Calu3 (cell line): ENCODE results near the gene LRP3. TPM values are rescaled to one million over a fixed set of nuclear protein-coding genes. Genes with fewer than 3 reads are reported as not detected.

ENCODE experiments used
- BruUV-seq: library from RNA; stranded (reverse); fragments of 400-500 nt; replicated peaks from 2 replicates; lab custom pipeline; 2021; lab: Mats Ljungman, UMichigan
- CTCF ChIA-PET: fragments of 300-600 bp; sonication (Branson Sonifier 250); formaldehyde crosslinking; loops from one replicate; lab custom pipeline; 2022; ENCODE audit warnings: antibody characterized with exemption; lab: Charles Lee
- DNase-seq: peaks from one replicate; pipeline ENCODE4 v3.0.0; 2022
- H3K27ac Mint-ChIP-seq: one replicate; pipeline ENCODE4 v1.8.0; 2022; ENCODE audit warnings: mixed read lengths; ENCODE audit not compliant: unreplicated experiment
- H3K27me3 Mint-ChIP-seq: one replicate; pipeline ENCODE4 v1.8.0; 2022; ENCODE audit warnings: mixed read lengths; ENCODE audit not compliant: unreplicated experiment
- H3K36me3 Mint-ChIP-seq: one replicate; pipeline ENCODE4 v1.8.0; 2022; ENCODE audit warnings: mild to moderate bottlenecking, moderate library complexity, mixed read lengths; ENCODE audit not compliant: insufficient read depth, unreplicated experiment
- H3K4me1 Mint-ChIP-seq: one replicate; pipeline ENCODE4 v1.8.0; 2022; ENCODE audit warnings: mild to moderate bottlenecking, low read depth, mixed read lengths; ENCODE audit not compliant: unreplicated experiment
- H3K4me3 Mint-ChIP-seq: one replicate; pipeline ENCODE4 v1.8.0; 2022; ENCODE audit warnings: mild to moderate bottlenecking, low read depth, moderate library complexity, mixed read lengths; ENCODE audit not compliant: unreplicated experiment
- H3K9me3 Mint-ChIP-seq: one replicate; pipeline ENCODE4 v1.8.0; 2022; ENCODE audit warnings: low read depth, mixed read lengths; ENCODE audit not compliant: unreplicated experiment
- intact Hi-C: fragments of 100-400 bp; cut with micrococcal nuclease; formaldehyde crosslinking; loops from one replicate; pipeline ENCODE4 v1.10.0; 2022; ENCODE audit not compliant: unreplicated experiment
- total RNA-seq: library from RNA; stranded (reverse); gene quantifications from 2 replicates; pipeline ENCODE4 v1.2.3, GENCODE V29; 2022
- TF ChIP-seq, protein P1 (sequence below): fragments of 200-600 bp; IDR thresholded peaks from one replicate; pipeline ENCODE4 v1.8.0; 2022; ENCODE audit warnings: antibody characterized with exemption; ENCODE audit not compliant: unreplicated experiment

Gene LRP3
- total RNA-seq, 1 experiment from 2014 or later: 0.59 TPM

DNA sequence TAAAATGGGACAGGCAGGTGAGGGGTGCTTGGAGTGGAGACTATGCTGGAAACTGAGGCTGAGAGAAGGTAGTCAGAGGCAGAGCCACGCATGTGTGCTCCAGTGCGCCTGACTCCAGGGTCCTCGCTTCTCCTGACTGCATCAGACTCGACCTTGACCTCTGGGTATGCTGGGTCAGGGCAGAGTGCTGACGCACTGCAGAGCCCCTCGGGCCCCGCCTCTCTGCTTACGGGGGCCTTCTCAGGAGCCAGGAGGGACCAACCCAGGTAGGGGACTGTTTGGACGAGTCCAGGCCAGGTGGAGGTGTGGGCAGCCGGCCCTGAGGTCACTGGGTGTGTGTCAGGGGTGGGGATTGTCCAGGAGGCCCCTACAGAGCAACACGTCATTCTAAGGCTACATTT, 54.4 kb downstream of the LRP3 start:
- CTCF ChIA-PET: no interaction called here
- DNase-seq: no peak
- Mint-ChIP-seq H3K4me3 (no peak overlapping the region), H3K9me3 (no peaks in the 10 kb centered on the region), H3K36me3 (no peaks in the 10 kb centered on the region), H3K27ac (no peak overlapping the region), H3K27me3 (peaks cover 13% of the 10 kb centered on the region), H3K4me1 (no peaks in the 10 kb centered on the region)
- TF ChIP-seq, protein P1, sequence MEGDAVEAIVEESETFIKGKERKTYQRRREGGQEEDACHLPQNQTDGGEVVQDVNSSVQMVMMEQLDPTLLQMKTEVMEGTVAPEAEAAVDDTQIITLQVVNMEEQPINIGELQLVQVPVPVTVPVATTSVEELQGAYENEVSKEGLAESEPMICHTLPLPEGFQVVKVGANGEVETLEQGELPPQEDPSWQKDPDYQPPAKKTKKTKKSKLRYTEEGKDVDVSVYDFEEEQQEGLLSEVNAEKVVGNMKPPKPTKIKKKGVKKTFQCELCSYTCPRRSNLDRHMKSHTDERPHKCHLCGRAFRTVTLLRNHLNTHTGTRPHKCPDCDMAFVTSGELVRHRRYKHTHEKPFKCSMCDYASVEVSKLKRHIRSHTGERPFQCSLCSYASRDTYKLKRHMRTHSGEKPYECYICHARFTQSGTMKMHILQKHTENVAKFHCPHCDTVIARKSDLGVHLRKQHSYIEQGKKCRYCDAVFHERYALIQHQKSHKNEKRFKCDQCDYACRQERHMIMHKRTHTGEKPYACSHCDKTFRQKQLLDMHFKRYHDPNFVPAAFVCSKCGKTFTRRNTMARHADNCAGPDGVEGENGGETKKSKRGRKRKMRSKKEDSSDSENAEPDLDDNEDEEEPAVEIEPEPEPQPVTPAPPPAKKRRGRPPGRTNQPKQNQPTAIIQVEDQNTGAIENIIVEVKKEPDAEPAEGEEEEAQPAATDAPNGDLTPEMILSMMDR: no peak
- intact Hi-C loops: no loop called here
- BruUV-seq: no TSS peak

DNA sequence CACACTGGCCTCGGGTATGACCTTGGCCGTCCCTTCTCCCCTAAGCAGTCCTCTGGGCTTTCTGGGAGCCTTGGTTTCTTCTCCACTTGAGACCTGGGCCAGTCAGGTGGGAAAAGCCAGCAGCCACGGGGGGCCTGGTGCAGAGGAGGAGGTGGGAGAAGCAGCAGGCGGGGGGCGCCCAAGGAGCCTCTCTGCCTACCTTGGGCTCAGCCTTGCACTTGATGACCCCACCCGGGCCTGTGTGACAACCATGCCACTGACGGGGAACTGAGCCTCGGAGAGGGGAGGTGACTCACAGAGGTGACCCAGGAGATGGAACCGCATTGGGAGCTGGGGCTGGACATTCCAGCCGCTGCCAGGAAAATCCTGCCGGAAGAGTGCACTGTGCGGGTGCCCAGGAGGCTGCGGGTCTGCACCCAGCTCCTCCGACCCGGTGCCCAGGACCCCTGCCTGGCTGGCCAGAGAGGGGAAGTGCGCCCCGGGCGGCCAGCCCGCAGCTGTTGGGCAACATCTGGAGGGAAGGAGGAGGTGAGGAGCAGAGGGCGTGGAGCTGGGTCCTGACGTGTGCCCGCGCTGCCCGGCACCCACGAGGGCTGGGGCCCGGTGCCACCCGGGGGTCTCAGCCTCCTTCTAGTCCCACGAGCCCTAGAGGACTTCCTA, 55.0 kb downstream of the LRP3 start:
- no peak overlapping the region for H3K4me3 Mint-ChIP-seq
- BruUV-seq: no TSS peak
- H3K4me1 Mint-ChIP-seq: no peaks in the 10 kb centered on the region
- H3K9me3 Mint-ChIP-seq: no peaks in the 10 kb centered on the region
- TF ChIP-seq, protein P1: no peak
- intact Hi-C loops: no loop called here
- peak; percentile 50 for DNase-seq
- no peaks in the 10 kb centered on the region for H3K36me3 Mint-ChIP-seq
- CTCF ChIA-PET: interaction anchor here (1.0 kb wide), 1 partner anchor 9 kb away, joined by 7 read pairs; no protein-coding TSS in a partner anchor
- H3K27me3 Mint-ChIP-seq: peaks cover 7% of the 10 kb centered on the region
- no peak overlapping the region for H3K27ac Mint-ChIP-seq

DNA sequence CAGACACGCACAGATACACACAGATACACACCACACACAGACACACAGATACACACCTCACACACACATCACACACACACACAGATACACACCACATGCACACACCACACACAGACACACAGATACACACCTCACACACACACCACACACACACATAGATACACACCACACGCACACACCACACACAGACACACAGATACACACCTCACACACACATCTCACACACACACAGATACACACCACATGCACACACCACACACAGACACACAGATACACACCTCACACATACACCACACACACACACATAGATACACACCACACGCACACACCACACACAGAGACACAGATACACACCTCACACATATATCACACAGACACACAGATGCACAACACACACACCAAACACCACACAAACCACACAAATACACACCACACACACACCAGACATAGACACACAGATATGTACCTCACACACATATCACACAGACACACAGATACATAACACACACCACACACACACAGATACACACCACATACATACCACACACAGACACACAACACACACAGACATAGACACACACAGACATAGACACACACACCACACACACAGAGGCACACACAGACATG, 55.7 kb downstream of the LRP3 start:
- Mint-ChIP-seq H3K27ac (no peak overlapping the region), H3K36me3 (no peaks in the 10 kb centered on the region), H3K9me3 (no peaks in the 10 kb centered on the region), H3K4me1 (no peaks in the 10 kb centered on the region), H3K27me3 (peaks cover 4% of the 10 kb centered on the region), H3K4me3 (no peak overlapping the region)
- no peak for DNase-seq
- intact Hi-C loops: no loop called here
- CTCF ChIA-PET: interaction anchor here (1.0 kb wide), 1 partner anchor 10 kb away, joined by 7 read pairs; no protein-coding TSS in a partner anchor
- no TSS peak for BruUV-seq
- TF ChIP-seq, protein P1: no peak

DNA sequence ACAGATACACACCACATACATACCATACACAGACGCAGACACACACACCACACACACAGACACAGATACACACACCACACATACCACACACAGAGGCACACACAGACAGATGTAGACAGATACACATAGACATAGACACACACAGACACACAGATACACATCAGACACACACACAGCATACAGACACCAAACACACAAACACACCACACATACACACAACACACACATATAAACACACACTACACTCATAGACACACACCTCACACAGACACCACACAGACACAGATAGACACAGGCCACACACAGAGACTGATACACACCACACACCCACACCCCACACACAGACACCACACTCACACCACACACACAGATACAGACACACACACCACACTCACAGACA, 56.4 kb downstream of the LRP3 start:
- Mint-ChIP-seq H3K27me3 (peaks cover 10% of the 10 kb centered on the region), H3K36me3 (no peaks in the 10 kb centered on the region), H3K4me1 (no peaks in the 10 kb centered on the region), H3K9me3 (no peaks in the 10 kb centered on the region), H3K27ac (no peak overlapping the region), H3K4me3 (no peak overlapping the region)
- TF ChIP-seq, protein P1: no peak
- no peak for DNase-seq
- intact Hi-C loops: no loop called here
- CTCF ChIA-PET: no interaction called here
- no TSS peak for BruUV-seq
